Activated T-helper 2 cell treated with anti-CD3 and anti-CD28 coated beads, Interferon-gamma antibody, Interleukin-2, Interleukin-4, amounts not matched to agents 10 μg/mL and 5 μg/mL and 100 μg/mL, durations not matched to agents 14 hours and 24 hours and 36 hours (primary cell): Measurements from ENCODE around the gene WDFY4. TPM values are rescaled to one million over a fixed set of nuclear protein-coding genes. Genes with fewer than 3 reads are reported as not detected.

Experiments used
- DNase-seq: peaks from one replicate; pipeline ENCODE4 v3.0.0; 2021; ENCODE audit warnings: low spot score
- H3K27ac Mint-ChIP-seq: one replicate; pipeline ENCODE4 v1.8.0; 2021; ENCODE audit warnings: mixed read lengths
- H3K27me3 Mint-ChIP-seq: one replicate; pipeline ENCODE4 v1.8.0; 2021; ENCODE audit warnings: low read depth, mixed read lengths
- H3K36me3 Mint-ChIP-seq: one replicate; pipeline ENCODE4 v1.8.0; 2021; ENCODE audit warnings: low read depth, mixed read lengths
- H3K4me1 Mint-ChIP-seq: one replicate; pipeline ENCODE4 v1.8.0; 2021; ENCODE audit warnings: low read depth, mixed read lengths
- H3K4me3 Mint-ChIP-seq: one replicate; pipeline ENCODE4 v1.8.0; 2021; ENCODE audit warnings: low read depth, mild to moderate bottlenecking, moderate library complexity, mixed read lengths
- H3K9me3 Mint-ChIP-seq: one replicate; pipeline ENCODE4 v1.8.0; 2021; ENCODE audit warnings: mixed read lengths
- intact Hi-C: fragments of 100-400 bp; cut with micrococcal nuclease; formaldehyde crosslinking; loops from one replicate; pipeline ENCODE4 v1.15.1; 2023
- total RNA-seq: library from RNA; stranded (reverse); gene quantifications from 2 replicates; pipeline ENCODE4 v1.2.3, GENCODE V29; 2022

Gene WDFY4
- total RNA-seq, 1 donor from 2014 or later = 0.21 TPM

DNA sequence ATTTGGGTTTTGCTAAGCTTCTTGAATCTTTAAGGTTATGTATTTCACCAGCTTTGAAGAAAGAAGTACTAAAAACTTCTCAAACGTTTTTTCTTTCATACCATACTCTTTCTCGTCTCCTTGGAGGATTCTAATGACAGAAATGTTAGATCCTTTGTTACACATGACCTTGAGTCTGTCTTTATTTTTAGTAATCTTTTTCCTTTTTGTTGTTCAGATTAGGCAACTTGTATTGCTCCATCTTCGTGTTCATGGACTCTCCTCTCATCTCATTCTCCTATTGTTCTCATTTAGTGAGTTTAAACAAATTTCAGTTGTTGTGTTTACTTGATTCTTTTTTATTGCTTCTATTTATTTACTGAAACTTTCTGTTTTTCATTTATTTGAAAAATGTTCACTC lies 73.7 kb downstream of the WDFY4 start:
- Mint-ChIP-seq H3K9me3 (no peaks in the 10 kb centered on the region), H3K27me3 (peaks cover 7% of the 10 kb centered on the region), H3K4me1 (no peaks in the 10 kb centered on the region)

DNA sequence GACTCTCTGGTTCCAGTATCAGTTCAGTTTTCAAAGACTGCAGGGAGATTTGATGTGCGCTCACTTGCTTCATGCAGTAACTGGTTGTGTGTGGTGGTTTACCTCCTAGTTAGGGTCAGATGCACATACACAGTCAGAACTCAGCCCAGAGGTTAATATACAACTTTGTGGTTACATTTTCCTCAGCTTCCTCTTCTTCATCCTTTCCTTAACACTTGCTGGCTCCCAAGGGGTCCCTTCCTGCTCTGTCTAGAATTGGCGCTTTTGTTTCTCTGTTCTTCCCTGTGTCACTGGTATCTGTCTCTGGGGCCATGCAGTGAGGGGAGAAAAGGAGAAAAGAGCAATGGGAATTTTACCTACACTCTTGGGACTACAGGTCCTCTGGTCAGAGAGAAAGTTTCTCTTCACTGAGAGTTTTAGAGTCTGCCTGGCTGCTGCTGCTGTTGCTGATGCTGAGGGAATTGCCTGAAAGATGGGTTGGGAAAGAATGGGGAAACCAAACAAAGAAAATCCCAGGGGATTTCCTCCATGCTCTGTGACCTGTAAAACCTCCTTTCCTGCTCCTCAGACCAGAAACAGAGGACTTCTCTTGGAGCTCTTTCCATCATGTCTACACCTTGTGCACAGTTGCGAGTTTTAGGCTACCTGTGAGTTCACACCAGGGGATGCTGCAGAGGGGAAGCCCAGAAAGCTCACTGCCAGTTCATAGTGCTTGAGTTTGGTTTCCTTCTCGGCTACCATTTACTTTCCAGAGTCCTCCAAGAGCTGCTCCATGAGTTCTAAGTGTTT lies 74.6 kb downstream of the WDFY4 start:
- Mint-ChIP-seq H3K27ac (no peak overlapping the region), H3K27me3 (peaks cover 7% of the 10 kb centered on the region), H3K36me3 (no peaks in the 10 kb centered on the region), H3K4me1 (no peaks in the 10 kb centered on the region), H3K9me3 (no peaks in the 10 kb centered on the region), H3K4me3 (no peak overlapping the region)
- intact Hi-C loops = no loop called here
- DNase-seq = no peak

More for the DNA sequence above, 73.7 kb downstream of the WDFY4 start:
- Mint-ChIP-seq H3K4me3 (no peak overlapping the region), H3K36me3 (no peaks in the 10 kb centered on the region), H3K27ac (no peak overlapping the region)
- intact Hi-C loops = no loop called here
- DNase-seq = no peak

DNA sequence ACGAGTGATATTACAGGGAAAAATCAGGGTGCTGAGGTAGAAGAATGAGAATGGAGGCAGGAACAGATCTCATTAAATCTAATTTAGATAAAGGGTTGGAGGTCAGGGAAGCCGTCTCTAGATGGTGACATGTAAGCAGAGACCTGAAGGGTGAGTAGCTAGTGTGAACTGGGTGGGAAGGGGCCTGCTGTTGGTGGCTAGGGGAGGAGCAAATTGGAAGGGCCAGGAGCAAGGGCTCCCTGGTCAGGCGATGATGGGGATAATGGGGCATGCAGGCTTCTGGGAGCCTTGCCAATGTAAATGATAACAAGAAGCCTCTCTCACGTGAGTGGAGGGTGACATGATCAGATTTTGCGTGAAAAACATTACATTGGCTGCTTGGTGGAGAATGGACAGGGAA lies 76.3 kb downstream of the WDFY4 start:
- Mint-ChIP-seq H3K4me3 (no peak overlapping the region), H3K27ac (no peak overlapping the region), H3K27me3 (peaks cover 7% of the 10 kb centered on the region), H3K9me3 (no peaks in the 10 kb centered on the region), H3K4me1 (no peaks in the 10 kb centered on the region), H3K36me3 (no peaks in the 10 kb centered on the region)
- DNase-seq = no peak
- intact Hi-C loops = no loop called here

DNA sequence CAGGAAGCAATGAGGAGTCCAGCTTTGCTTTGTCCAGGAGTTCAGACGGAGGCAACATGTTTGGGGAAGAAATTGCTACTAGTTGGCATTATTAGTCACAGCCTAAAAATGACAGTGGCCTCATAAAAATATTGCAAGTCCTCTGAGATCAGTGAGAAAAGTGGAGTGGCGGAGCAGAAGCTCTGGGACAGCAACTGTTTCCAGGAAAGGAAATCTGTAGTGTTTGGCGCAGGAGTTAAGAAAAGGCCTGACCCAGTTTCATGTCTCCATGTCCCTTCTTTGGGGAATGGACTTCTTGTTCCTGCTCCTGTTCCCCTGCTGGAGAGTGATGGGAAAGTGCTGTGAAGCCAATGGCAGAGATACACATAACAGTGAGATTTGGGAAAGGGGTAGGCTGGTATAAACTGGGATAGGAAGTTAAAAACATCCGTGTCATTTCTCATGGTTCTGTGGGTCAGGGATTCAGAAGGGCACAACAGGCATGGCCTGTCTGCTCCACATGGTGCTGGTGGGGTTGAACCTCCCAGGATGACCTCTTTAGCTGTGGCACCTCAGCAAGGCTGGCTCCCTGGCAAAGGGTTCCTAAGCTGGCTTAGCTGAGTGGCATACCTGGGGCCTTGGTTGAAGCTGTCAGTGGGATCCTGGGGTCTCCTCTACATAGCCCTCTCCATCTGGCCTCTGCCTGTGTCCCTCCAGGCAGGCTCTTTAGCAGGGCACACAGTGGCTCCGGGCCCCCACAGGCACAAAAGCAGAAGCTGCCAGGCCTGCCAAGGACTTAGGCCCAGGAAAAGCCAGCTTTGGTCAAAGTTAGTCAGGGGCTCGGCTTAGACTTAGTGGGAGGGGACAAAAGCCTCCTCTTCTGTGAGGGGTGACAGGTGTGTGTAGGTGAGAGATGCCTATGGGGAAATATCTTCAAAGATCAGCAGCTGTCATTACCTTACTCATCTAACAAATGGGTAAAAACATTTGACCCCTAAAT lies 77.7 kb downstream of the WDFY4 start:
- no peak overlapping the region for H3K27ac Mint-ChIP-seq
- intact Hi-C loops = no loop called here
- no peaks in the 10 kb centered on the region for H3K36me3 Mint-ChIP-seq
- H3K27me3 Mint-ChIP-seq = peaks cover 7% of the 10 kb centered on the region
- H3K4me3 Mint-ChIP-seq = no peak overlapping the region
- no peak for DNase-seq
- no peaks in the 10 kb centered on the region for H3K4me1 Mint-ChIP-seq
- no peaks in the 10 kb centered on the region for H3K9me3 Mint-ChIP-seq

DNA sequence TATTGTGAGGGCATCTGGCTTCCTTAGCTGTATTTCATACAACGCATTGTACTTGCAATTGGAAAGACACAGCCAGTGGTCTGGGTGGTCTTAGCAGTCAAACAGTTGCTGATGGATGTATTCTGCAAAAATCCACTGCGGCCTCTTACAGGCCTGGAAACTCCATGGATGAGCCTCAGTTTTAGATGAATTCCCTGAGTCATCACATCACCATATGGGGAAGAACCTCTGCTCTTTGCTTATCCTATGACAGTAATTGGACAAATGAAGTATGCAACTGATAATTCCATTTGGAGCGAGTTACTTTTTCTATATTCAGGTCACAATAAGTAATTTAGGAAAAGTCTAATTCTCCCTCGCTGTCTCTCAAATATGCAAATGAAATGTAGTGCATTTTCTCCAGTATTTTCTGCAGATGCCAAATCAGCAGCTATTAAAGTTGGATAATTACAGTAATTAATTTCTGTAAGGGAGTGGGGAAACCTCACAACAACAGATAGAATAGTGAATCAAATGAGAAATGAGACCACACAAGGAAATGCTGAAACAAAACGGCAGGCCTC lies 78.8 kb downstream of the WDFY4 start:
- no peak for DNase-seq
- Mint-ChIP-seq H3K27ac (no peak overlapping the region), H3K27me3 (peaks cover 5% of the 10 kb centered on the region), H3K4me3 (no peak overlapping the region), H3K9me3 (no peaks in the 10 kb centered on the region), H3K4me1 (no peaks in the 10 kb centered on the region), H3K36me3 (no peaks in the 10 kb centered on the region)
- intact Hi-C loops = no loop called here

DNA sequence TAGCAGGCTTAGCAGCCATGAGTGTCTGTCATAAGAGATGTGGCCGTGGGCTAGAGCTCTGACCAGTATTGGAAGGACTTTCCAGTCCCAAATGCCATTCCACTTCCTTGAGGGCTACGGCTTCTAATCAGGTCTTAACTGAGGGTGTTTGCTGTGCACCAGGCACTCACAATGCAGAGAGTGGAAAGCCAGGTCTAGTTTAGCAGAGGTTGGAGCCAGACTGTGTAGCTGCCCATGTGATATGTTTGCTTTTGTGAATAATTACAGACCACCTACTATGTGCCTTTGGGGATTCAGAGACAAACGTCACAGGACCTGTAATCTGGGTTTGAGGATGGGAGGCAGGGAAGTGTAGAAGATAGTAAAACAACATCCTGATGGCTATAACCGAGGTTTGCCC lies 79.8 kb downstream of the WDFY4 start:
- no peaks in the 10 kb centered on the region for H3K4me1 Mint-ChIP-seq
- no peak overlapping the region for H3K27ac Mint-ChIP-seq
- intact Hi-C loops = no loop called here
- no peaks in the 10 kb centered on the region for H3K36me3 Mint-ChIP-seq
- peaks cover 4% of the 10 kb centered on the region for H3K27me3 Mint-ChIP-seq
- no peak overlapping the region for H3K4me3 Mint-ChIP-seq
- DNase-seq = no peak
- H3K9me3 Mint-ChIP-seq = no peaks in the 10 kb centered on the region

DNA sequence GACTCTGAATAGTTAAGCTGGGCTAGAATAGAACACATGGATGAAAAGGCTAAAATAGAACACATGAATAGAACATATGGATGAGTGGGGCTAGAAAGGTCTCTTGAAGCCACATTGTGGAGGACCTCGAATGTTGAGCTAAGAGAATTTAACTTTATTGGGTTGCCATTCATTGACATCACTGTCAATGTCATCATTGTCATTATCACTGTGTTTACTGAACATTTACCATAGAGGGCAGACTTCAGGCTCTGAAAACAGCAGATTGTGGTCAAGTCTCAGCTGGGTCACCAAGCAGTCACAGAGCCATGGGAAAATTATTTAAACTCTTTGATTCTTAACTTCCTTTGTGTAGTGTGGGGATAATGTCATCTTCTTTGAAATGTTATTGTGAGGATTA lies 80.4 kb downstream of the WDFY4 start:
- H3K27me3 Mint-ChIP-seq = peaks cover 4% of the 10 kb centered on the region
- DNase-seq = no peak
- intact Hi-C loops = no loop called here

DNA sequence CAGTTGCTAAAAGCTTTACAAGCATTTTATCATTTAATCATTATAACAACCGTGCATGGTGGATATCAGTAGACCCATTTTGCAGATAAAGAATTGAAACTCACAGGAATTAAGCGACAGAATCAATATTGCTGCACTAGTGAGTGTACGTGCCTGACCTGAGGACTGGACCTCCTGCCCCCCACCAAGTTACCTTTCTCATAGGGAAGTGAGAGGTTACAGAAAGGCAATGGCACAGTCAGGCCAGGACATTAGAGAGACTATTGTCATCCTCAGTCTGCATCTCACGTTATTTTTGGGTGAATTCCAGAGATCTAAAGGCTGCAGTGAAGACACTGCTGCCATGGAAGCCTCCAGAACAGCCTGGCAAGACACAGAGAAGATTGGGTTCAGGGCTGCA lies 80.9 kb downstream of the WDFY4 start:
- Mint-ChIP-seq H3K27me3 (peaks cover 4% of the 10 kb centered on the region), H3K4me1 (no peaks in the 10 kb centered on the region), H3K27ac (no peak overlapping the region), H3K36me3 (no peaks in the 10 kb centered on the region), H3K4me3 (no peak overlapping the region), H3K9me3 (no peaks in the 10 kb centered on the region)
- no peak for DNase-seq
- intact Hi-C loops = no loop called here

More for the DNA sequence above, 80.4 kb downstream of the WDFY4 start:
- Mint-ChIP-seq H3K4me1 (no peaks in the 10 kb centered on the region), H3K27ac (no peak overlapping the region), H3K36me3 (no peaks in the 10 kb centered on the region), H3K4me3 (no peak overlapping the region), H3K9me3 (no peaks in the 10 kb centered on the region)

DNA sequence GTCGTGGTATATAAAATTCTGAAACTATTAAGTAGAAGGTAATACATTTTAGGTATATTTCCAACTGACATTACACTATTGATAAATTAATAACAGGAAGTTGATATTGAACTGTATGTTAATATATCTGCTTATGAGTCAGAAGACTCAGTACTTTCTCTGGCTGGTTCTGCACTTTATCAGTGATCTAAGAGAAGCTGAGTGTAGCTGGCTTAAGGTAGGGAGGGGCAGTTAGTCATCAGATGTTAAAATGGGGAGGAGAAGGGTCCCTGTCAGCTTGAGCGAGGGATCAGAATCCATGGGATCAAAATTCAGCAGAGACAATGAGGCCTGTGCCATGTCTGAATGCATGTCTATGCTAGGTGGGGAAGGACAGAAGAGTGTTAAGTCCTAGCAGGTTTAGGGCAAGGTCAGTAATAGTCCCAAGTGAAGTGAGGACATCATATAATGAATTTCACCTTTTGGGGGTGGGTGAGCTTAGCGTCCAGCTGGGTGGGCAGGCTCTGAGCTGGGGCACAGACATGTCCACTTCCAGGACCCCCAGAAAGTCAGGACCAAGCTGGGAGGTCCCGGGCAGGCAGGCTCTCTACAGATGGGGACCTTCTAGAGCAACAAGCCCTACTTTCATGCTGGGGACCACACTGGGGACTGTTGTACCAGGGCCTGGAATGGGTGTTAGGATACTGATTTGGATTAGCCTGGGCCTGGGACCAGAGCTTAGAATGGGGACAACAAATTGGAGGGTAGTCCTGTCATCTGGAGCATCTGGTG lies 82.9 kb downstream of the WDFY4 start:
- no peak for DNase-seq
- Mint-ChIP-seq H3K27ac (no peak overlapping the region), H3K4me3 (no peak overlapping the region), H3K36me3 (no peaks in the 10 kb centered on the region), H3K4me1 (no peaks in the 10 kb centered on the region), H3K27me3 (no peaks in the 10 kb centered on the region), H3K9me3 (no peaks in the 10 kb centered on the region)
- intact Hi-C loops = no loop called here

DNA sequence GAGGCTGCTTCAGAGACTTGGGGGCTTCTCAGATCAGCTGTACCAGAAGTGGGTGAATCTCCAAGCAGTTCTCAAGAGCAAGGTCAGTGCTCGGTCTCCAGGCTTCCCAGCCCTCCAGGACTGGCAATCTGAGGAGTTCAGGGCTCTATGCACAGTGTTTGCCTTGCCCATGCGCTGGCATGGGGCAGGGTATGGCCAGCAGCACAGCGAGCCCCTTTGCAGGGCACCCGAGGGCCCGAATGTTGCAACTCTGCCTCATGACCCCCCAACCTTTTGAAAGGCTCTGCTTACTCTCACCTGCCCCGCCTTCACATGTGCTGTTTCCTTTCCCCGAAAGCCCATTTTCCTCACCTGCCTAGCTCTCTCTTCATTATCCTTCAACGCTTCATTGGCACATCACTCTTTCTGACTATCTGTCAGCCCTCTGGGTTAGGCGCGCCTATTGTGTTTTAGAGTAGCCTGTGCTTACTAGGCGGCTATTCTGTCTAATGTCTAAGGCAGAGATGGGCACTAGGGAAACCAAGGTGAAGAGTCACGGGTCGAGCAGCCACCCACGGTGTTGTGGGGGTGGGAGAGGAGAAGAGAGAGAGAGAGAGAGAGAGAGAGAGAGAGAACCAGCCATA lies 83.6 kb downstream of the WDFY4 start:
- no peak overlapping the region for H3K27ac Mint-ChIP-seq
- H3K27me3 Mint-ChIP-seq = no peaks in the 10 kb centered on the region
- no peaks in the 10 kb centered on the region for H3K9me3 Mint-ChIP-seq
- H3K36me3 Mint-ChIP-seq = no peaks in the 10 kb centered on the region
- no peak overlapping the region for H3K4me3 Mint-ChIP-seq
- DNase-seq = no peak
- intact Hi-C loops = no loop called here
- H3K4me1 Mint-ChIP-seq = no peaks in the 10 kb centered on the region

DNA sequence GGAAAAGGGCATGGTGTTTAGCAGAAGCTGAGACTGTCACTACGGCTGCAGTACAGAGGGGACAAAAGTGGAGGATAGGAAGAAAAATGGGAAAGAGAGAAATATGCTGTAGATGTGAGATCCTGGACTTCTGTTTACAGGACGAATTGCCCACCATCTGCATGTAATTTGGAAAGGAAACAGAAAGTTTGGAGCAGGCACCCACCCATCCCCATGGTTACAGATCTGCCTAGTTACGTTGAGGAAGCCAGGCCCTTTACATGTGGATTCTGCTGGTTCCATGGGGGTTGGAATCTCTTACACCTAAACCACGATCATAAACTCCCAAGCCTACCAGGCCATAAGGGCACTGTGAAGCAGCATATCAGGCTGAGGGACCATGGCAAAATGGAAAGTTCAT lies 84.3 kb downstream of the WDFY4 start:
- intact Hi-C loops = no loop called here
- Mint-ChIP-seq H3K9me3 (no peaks in the 10 kb centered on the region), H3K4me1 (no peaks in the 10 kb centered on the region), H3K36me3 (no peaks in the 10 kb centered on the region), H3K27me3 (no peaks in the 10 kb centered on the region), H3K27ac (no peak overlapping the region), H3K4me3 (no peak overlapping the region)
- no peak for DNase-seq
